GM18498 (cell line): ENCODE measurements around the gene NLRP9.

Experiments
- ATAC-seq: cut with Tn5 transposase; IDR thresholded peaks from one replicate; pipeline ENCODE4 v1.9.1; 2021; ENCODE audit warnings: mild to moderate bottlenecking, moderate library complexity; ENCODE audit not compliant: unreplicated experiment

NLRP9 gene

DNA sequence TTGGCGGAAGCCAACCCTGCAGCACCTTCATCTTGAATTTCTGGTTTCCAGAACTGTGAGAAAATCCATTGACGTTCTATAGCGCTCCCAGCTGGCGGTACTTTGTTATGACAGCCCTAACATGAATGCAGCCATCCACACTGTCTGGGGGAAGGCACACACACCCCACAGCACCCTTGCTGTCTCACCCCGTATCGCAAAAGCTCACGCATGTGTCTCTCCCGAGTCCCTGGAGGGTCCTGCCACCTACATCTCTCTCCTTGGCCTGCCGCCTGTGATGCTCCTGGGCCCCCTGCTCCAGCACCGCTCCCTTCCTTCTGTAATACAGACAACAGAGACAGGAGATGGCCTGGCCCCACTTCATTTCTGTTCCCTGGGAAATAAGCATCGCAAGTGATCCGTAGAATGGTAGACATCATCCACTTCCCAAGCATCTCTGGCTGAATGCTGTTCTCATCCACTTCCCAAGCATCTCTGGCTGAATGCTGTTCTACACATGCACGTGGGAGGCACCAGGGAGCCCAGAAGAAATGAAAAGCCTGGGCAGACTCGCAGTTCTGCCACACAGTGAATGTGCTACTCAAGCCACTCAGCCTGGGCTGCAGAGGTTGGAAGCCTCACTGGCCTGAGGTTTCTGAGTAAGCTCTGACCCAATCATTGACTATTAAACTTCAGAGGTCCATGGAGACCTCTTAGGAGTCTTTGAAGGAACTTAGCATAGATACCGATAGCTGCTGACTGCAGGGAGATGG is 33.5 kb downstream of the NLRP9 start:
- no peak for ATAC-seq

DNA sequence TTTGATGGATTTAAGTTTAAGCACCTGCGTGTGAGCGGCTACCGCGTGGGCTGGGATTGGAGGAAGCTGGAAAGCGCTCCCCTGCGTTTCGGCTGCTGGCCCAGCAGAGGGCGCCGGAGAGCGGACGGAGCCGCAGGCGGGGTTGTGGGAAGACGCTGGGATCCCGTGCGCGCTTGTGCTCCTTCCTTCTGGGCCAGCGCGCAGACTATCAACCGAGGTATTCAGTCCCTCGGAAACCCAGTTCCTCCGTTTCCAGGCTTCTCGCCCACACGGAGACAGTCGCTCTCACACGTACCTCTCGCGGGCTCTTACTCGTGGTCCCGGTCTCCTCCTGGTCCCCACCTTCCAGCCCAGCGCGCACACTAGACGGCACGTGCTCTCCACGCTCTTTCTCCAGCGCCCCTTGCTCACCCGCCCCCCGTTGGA is 34.4 kb downstream of the NLRP9 start:
- no peak for ATAC-seq

DNA sequence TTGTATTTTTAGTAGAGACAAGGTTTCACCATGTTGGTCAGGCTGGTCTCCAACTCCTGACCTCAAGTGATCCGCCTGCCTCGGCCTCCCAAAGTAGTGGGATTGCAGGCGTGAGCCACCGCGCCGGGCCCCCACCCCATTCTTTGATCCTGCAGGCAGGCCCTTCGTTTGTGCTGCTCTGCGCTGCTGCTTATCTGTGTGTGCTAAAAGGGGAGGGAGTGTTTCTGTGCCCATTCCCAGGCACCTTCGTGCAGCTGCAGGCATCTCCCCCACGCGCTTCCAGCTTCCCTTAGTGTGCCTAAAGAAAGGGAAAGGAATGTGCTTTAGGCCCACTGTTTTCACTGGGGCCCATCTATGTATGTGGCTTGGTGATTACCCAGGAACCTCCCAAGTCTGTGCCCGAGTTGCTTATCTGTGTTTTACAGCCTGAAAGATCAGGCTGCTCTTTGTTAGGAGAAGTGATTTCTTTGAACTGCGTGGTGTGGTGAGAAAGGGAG is 36.0 kb downstream of the NLRP9 start:
- no peak for ATAC-seq

DNA sequence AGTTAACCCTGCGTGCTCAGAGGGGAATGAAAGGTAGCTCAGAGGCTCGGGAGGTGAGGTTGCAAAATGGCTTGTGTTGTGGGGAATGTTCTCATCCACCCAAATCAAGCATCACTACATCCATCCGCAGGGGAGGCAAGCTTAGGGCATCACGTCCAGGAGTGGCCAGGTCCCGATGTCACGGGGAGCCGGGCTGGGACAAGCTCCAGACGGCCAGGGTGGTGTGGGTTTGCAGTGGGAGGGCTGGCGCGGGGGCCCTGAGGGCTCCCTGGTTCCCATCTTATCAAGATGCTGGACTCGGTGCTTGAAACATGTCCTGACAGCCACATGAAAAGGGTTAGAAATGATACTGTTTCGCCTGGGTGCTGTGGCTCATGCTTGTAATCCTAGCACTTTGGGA is 37.4 kb downstream of the NLRP9 start:
- ATAC-seq, result no peak

DNA sequence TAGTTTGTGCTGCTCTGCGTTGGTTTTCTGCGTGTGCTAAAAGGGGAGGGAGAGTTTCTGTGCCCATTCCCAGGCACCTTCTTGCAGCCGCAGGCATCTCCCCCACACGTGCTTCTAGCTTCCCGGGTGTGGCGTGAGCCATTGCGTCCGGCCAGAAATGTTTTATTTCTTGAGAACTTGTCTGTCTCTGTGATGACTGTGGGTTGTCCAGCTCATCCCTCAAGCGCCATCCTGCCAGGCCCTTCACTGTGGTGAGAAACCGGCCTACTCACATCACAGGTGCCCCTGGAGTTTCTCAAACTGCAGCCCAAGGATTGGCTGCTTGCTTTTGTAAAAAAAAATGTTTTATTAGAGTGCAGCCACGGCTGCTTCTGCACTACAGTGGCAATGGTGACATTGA is 39.0 kb downstream of the NLRP9 start:
- ATAC-seq, result no peak

DNA sequence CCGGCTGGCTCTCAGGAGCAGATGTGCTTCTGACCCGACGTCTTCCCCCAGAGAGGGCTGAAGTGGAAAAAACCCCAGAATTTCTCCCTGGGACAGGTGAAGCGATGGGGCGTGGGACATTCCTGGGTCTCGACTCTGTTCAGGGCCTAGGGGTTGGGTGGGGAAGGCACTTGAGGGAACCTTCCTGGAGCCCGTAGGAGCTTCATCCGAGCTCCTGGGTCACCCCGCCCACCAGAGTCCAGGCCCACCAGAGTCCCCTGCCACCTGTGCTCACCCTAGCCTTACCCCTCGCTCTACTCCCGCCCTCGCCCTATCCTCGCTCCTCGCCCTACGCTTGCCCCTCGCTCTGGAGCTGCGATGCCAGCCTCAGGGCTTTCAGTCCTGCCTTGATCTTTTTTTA is 39.9 kb downstream of the NLRP9 start:
- ATAC-seq, result no peak

DNA sequence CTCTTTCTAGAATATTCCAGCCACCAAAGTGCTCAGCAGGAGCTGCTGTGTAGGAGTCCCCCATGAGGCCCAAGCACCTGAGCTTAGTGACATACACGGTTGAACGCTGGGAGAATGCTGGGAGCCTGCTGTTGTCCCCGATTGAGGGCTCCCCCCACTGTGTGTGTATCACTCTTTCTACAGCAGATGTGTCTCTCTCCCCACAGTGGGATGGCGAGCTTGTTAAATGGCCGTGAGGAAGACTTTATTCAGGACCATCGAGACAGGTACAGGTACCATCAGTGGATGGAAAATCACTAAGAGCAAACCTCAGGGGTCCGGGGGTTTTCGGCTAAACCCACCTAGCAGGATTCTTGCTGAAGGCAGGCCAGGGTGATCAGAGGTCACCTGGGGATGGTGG is 40.5 kb downstream of the NLRP9 start:
- ATAC-seq, result no peak

DNA sequence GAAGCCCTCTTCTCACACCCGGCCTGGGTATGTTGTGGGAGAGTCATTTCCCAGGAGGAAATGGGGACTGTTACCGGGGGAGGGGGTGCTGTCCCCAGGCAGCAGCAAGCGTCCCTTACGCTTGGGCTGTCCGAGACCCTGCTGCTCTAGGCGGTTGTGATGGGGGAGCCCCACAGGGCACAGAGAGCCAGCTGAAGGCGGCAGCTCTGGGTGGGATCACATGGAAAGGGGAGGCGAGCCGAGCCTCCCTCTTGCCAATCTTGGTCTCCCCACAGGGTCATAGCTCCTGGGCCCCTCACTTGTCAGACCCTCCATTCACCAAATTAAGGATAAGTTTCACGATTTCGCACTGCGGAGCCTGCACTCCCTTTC is 41.1 kb downstream of the NLRP9 start:
- no peak for ATAC-seq

DNA sequence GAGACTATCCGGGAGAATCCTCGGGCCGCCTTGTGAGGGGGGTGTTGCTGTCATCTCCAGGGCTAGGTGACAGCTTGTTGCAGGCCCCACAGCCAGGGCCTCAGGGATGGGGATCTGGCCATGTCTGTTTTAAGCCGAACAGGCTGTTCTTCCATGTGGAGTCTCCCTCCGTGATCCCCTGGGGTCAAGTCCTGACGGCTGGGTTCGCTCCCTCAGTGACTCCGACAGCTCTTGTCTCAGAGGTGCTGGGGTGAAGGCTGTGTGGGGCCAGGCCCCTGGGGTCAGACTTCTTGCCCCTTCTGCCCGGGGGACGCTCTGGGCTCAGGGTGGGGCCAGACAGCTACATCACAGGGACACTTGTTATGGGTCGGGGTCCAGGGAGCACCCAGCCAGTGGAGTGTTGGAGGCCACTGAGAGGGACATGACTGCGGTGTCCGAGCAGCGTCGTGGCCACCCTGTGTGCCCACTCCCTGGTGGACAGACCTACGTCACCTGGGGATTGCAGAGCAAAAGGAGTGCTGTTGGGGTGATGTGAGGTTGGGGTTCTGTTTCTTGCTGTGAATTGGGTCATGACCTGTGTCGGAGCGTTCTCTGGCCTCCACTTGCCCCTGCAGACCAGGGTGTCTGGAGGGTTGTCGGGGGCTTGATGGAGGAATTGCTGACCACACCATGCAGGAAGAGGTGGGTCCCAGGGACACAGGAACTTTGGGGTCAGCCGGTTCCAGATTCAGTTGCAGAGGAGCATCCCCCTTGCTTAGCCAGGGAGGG is 41.7 kb downstream of the NLRP9 start:
- no peak for ATAC-seq

DNA sequence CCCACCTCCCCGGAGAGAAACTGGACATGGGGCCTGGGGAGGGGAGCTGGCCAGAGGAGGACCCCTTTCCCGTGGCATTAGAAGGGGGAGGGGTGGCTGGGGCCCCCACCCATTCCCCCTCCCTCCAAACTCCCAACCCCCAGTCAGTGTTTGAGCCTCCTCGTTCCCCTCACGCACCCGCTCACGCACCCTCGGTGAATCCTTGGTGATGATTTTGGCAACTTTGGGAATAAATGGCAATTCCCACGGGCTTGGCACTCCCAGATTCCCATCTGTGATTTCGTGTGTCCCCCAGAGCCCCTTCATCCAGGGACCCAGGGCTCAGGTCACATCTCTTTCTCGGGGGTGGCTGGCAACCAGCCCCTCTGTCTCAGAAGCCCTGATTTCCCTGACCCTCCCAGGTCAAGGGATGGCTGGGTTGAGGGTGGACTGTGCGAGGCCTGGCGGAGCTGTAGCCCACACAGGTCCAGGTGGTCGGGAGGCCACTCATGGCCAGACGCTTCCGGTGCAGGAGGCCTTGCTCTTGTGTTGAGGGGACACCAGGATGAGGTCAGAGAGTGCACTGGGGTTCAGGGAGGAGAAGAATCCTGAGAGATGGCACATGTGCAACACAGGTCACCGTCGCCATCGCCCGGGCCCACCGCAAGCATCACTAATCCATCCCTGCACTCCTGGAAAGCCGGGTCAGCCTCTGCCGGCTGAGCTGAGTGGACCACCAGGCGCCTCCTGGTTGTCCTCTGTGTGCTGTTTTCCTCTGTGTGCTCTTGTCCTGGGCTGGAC is 42.5 kb downstream of the NLRP9 start:
- ATAC-seq, result no peak

DNA sequence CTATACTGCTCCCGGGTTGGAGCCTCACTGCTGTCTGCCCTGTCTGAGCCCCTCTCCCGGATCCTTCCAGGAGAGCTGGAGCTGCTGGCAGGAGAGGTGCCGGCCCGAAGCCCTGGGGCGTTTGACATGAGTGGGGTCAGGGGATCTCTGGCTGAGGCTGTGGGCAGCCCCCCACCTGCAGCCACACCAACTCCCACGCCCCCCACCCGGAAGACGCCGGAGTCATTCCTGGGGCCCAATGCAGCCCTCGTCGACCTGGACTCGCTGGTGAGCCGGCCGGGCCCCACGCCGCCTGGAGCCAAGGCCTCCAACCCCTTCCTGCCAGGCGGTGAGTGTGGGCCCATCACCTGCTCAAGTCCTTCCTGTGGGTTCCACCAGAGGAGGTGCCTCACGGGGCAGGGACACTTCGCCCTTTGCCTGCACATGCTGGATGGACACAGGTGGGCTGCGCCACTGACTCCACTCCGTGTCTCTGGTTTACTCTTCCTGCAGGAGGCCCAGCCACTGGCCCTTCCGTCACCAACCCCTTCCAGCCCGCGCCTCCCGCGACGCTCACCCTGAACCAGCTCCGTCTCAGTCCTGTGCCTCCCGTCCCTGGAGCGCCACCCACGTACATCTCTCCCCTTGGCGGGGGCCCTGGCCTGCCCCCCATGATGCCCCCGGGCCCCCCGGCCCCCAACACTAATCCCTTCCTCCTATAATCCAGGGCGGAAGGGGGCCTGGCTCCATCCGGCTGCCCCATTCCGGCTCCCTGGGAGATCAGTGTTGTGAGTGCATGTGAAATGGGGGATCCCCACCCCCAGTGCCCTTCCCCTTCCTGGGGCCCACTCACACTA is 43.3 kb downstream of the NLRP9 start:
- no peak for ATAC-seq

DNA sequence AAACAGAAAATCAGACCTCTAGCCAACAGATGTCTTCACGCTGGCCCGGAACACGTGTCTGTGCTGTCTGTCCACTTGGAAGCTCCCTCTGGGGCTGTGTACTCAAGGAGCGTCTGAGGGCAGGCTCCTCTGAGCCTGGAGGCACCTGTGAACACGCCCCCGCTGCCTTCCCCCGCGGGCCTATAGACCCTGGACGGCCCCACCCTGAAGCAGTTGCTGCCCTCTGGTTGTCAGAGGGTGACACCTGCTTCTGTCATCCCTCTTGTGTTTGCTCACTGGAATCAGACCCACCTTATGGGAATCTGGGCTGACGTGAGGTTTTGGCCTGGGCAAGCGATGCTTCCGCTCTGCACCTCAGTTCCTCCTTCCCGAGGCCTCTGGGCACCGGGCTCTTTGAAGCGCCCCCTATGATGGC is 44.0 kb downstream of the NLRP9 start:
- ATAC-seq, result no peak

DNA sequence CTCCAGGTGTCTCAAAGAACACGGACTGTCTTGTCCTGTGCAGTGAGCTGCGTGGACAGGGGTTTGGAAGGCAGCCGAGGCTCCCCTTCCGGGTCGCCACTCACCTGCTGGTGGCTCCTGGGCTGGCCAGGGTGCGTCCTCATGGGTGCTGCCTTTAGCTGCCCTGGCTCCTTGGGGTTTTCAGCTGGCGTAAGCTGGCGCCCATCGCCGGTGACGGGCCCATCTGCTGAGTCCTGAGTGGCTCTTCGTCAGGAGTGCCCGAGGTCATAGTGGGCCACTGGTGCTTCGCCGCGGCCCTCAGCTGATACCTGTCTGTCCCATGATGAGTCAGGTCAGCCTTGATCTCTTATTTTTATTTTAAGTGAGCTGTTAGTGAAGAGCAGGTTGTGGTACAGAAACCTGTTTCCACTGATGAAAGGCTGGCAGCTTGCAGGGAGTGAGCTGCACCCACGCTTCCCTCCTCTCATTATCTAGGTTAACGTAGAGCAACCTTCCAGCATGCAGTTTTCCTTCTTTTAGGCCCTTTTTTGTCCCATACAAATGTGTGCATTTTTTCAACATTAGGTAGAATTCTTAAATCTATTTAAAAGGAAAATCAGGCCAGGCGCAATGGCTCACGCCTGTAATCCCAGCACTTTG is 44.7 kb downstream of the NLRP9 start:
- ATAC-seq, result no peak

DNA sequence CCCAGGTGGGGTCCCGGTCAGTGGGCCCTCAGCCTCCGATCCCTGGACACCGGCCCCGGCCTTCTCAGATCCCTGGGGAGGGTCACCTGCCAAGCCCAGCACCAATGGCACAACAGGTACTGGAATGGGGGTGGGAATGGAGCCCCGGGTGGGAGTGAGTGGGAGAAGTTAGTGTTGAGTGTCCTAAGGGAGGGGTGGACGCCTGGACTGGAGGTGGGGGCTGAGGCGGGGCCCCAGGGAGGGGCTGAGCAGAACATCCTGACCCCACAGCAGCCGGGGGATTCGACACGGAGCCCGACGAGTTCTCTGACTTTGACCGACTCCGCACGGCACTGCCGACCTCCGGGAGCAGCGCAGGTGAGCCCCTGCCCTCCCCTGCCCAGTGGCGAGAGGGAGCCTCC is 45.5 kb downstream of the NLRP9 start:
- no peak for ATAC-seq

DNA sequence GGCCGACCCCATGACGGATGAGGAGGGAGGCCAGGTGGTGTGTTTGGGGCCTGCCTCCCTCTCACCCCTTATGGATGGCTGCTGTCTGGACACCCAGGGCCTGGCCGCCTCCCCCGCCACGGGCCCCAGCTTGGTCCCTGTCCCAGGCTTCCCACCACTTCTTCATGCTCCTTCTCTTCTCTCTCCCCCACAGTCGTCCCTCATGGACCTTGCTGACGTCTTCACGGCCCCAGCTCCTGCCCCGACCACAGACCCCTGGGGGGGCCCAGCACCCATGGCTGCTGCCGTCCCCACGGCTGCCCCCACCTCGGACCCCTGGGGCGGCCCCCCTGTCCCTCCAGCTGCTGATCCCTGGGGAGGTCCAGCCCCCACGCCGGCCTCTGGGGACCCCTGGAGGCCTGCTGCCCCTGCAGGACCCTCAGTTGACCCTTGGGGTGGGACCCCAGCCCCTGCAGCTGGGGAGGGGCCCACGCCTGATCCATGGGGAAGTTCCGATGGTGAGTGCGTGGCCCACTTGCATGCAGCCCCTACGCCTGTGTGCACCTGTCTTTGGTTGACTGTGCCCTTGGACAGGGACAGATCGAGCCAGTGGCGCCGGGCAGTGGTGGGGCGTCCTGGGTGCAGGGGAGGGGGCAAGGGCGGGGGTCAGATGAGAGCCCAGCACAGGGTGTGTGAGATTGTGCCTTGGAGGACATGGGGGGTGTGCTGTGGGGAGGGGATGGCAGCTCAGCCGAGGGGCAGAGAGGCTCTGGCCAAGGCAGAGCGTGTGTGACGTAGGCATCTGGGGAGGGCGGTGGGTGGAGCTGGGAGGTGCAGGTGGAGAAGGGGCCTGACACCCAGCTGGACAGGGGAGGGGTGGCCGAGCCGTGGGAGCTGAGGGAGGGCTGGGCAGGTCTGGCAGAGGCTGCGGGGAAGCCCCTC is 46.4 kb downstream of the NLRP9 start:
- no peak for ATAC-seq

DNA sequence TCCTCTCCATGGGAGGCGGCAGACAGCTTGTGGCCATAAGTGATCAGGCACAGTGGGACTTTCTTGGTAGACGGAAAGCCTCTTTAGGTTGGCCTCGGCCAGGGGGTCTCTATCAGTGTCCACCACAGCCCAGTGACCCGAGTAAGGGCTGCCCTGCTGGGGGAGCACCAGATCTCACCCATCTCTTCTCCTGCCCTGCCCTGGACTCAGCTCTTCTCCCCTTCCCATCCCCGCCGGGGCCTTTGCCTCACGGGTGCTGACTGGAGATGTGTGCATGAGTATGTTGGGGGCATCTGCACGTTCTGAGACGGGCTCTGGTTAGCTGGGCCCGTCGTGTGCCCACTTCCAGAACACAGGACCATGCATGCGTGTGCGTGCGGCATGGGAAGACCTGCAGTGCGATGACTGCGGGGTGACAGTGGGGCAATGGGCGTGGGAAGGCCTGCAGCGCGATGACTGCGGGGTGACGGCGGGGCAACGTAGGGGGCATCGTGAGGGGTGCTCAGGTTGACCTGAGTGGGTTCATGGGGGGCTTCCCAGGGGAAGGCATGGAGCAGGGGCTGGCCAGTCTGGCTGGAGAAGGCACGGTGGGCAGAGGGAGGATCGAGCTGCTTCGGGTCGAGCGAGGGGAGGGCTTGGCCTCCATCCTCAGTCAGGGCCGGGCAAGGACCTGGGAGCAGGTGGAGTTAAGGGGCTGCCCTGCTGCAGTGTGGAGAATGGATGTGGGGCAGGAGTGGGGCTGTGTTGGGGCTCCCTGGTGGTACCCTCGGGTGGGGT is 47.2 kb downstream of the NLRP9 start:
- ATAC-seq, result no peak

DNA sequence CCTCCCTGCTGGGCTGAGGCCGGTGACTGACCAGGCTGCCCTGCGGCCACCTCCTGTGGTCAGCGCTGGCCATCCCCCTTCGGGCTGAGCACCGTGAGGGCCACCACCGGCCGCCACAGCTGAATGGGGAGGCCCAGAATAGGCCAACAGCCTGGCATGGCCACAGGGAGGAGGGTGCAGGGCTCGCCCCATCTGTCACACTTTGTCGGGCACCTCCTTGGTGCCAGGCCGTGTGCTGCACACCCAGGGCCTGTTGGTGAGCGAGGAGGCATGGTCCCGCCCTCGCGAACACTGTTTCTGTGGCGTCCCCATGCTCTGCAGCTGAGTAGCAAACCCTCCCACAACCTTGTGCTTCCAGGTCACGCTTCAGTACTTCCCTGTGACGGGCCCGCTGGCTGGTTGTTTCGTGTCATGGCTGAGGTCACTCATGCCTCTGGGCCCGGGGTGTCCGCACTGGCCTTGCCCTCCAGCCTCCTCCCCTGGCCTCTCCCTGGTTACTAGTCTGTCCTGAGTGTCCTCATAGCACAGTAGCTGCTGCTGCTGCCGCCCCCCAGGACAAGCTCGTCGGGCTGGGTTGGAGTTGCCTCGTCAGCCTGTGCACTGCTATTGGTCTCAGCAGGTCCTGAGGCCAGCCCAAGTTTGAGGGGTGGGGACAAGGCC is 48.0 kb downstream of the NLRP9 start:
- no peak for ATAC-seq
